ENCODE measurements around the gene SHISA6.

SHISA6 gene

GRCh38 chr17:11583306-11583992, 342.4 kb downstream of the SHISA6 start:
- TF ChIP-seq ZNF274 (IDR thresholded peaks at IDR 0.05; ENCODE audit: low read depth, low read length), result no peak
- H3K4me3 ChIP-seq (ENCODE audit: low read length), result no peak overlapping the region

DNA sequence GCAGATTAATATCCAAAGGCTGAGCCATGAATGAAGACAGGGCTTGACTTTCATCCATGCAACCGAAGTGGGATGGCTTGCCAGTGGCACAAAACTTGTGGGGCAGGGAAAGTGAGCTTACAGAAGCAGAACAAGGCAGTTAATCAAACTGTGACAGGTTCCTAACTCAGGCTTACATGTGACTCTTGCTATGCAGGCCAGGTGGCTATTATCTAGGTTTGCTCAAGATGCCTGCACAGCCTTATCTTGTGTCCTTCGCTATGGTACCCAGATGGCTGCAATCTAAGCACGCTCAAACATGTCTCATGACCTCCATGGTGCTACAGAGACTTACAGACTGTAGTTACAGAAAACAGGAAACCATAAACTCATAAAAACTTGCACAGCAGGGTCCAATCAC, 348.7 kb downstream of the SHISA6 start:
- H3K4me3 ChIP-seq (ENCODE audit: low read length), result no peak overlapping the region
- no peak for TF ChIP-seq ZNF274 (IDR thresholded peaks at IDR 0.05; ENCODE audit: low read depth, low read length)

DNA sequence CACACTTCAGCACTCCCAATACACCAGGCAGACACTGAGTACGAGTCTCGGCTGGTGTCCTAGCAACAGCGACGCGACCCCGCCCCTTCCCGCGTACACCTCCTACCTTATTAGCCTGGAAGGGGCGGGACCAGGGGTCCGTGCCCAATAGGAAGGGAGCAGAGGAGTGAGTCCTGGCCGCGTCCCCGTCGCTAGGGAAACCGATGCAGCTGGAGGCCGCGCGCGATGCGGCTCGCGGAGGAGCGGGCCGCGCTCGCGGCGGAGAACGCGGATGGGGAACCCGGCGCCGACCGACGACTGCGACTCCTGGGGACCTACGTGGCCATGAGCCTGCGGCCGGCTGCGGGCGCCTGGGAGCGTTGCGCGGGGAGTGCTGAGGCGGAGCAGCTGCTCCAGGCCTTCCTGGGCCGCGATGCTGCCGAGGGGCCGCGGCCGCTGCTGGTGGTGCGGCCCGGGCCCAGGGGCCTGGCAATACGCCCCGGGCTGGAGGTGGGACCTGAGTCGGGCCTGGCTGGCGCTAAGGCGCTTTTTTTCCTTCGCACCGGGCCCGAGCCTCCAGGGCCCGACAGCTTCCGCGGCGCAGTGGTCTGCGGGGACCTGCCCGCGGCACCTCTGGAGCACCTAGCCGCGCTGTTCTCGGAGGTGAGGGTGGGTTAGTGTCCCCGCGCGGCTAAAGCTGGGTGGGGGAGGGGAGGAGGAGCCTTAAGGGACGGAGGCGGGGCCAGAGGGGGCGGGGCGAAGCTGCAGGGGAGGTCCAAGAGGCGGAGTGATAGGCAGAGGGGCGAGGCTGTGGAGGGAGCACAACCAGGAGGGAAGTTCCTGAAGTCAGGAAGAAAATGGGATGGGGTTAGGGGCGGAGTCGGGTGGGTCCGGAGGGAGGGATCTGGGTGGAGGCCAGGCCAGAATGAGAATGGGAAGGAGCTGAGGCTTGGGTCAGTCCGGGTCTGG, 357.5 kb downstream of the SHISA6 start, which contains the start of gene DNAH9:
Gene DNAH9, plus strand, starts transcription at position 197 of the 948 bp plus-strand sequence. Its CDS starts 29 bp downstream, at position 226.
- no peak within 1 kb of the TSS for H3K4me3 ChIP-seq (ENCODE audit: low read length)
- no peak for TF ChIP-seq ZNF274 (IDR thresholded peaks at IDR 0.05; ENCODE audit: low read depth, low read length)

DNA sequence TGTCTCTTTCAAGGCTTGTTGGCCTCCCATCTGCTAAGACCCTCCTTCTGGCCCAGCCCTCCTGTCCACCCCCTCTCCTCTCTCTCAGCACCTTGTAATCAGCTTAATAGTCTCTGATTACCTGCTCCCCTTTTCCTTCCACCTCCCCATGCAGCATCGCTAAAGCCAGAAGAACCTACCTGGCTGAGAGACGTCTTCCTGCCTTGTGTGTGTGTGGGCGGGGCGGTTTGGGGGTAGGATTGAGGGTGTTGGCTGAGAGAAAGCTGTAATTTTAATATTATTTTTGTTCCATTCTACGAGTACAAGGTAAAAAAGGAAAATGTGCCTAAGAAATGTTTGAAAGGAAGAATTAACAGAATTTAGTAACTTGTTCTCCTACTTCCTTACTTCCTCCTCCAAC, 360.6 kb downstream of the SHISA6 start:
- H3K4me3 ChIP-seq (ENCODE audit: low read length), result no peak overlapping the region
- no peak for TF ChIP-seq ZNF274 (IDR thresholded peaks at IDR 0.05; ENCODE audit: low read depth, low read length)

- no peak for TF ChIP-seq ZNF274 (IDR thresholded peaks at IDR 0.05; ENCODE audit: low read depth, low read length)
- no peak overlapping the region for H3K4me3 ChIP-seq (ENCODE audit: low read length)
Measured at GRCh38 chr17:11608396-11608795, 367.4 kb downstream of the SHISA6 start.

DNA sequence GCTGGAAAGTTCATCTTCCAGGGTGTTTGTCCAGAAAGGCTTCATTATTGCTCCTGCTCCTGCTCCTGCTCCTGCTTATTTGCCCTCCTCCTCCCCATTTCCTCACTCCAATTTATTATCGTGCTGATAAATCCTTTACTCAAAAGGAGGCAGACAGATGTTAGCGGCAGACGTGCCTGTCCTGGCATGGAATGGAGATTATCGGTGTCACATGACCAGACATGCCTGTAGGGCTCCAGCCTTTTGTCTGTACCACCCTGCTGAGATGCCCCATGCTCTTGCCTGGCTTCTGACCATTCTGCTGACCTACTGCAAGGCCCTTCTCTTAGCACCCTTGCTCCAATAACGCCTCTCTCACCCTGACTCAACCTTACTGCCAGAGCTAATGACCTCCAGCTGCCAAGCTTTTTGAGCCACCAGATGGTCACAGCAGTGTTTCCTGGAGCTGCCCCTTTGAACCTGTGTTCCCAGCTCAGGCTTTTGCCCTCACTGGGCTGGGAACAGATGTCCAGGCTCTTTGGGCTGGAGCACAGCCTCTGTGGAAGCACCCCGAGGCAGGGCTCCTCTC, 370.1 kb downstream of the SHISA6 start:
- no peak for TF ChIP-seq ZNF274 (IDR thresholded peaks at IDR 0.05; ENCODE audit: low read depth, low read length)
- no peak overlapping the region for H3K4me3 ChIP-seq (ENCODE audit: low read length)

DNA sequence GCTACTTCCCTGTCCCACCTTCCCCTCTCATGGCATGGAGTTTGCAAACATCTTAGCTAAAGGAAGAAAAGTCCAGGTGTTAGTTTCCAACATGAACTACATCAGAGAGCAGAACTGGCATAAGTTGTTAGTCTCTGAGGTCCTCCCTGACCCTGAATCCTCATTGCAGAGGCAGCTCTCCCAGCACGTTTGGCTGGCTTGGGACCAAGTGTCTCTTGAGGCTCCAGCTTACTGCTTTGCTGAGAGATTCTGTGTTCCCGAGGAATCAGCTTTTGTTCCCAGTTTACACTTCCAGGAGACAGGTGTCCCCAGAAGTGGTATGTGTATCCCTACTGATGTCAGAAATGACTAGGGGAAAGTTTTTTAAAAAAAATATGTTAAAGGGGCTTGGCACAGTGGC, 371.9 kb downstream of the SHISA6 start:
- no peak overlapping the region for H3K4me3 ChIP-seq (ENCODE audit: low read length)
- TF ChIP-seq ZNF274 (IDR thresholded peaks at IDR 0.05; ENCODE audit: low read depth, low read length), result no peak
